GM23338 (cell line): ENCODE measurements around the gene RASGRF2. TPM values are rescaled to one million over a fixed set of nuclear protein-coding genes. Genes with fewer than 3 reads are reported as not detected.

Experiments
- ATAC-seq: fragments of 200-7000 bp; cut with Tn5 transposase; 3 replicates; pipeline ENCODE4 v1.9.1; 2020
- DNase-seq: peaks from one replicate; pipeline ENCODE4 v3.0.0-alpha.2; 2015; ENCODE audit warnings: low spot score
- H2AFZ ChIP-seq: fragments of 200-600 bp; sonication (generic); 2 replicates; pipeline ENCODE4 v1.8.0; 2016; ENCODE audit warnings: antibody characterized with exemption, mild to moderate bottlenecking, moderate library complexity
- H3F3A ChIP-seq: fragments of 200-600 bp; sonication (generic); replicated peaks from 2 replicates; pipeline ENCODE4 v1.8.0; 2017; ENCODE audit warnings: antibody characterized with exemption, mixed run types, low read depth
- H3K27ac ChIP-seq: fragments of 200-600 bp; sonication (generic); 2 replicates; pipeline ENCODE4 v1.6.1; 2016; ENCODE audit warnings: low read depth
- H3K27me3 ChIP-seq: fragments of 200-600 bp; sonication (generic); 2 replicates; pipeline ENCODE4 v1.8.0; 2016; ENCODE audit warnings: mild to moderate bottlenecking, mixed run types, moderate library complexity; ENCODE audit not compliant: insufficient read depth
- H3K36me3 ChIP-seq: fragments of 200-600 bp; sonication (generic); 2 replicates; pipeline ENCODE4 v1.8.0; 2016; ENCODE audit warnings: mild to moderate bottlenecking; ENCODE audit not compliant: insufficient read depth
- H3K4me1 ChIP-seq: fragments of 200-600 bp; sonication (generic); 2 replicates; pipeline ENCODE4 v1.8.0; 2016; ENCODE audit warnings: mild to moderate bottlenecking, moderate library complexity; ENCODE audit not compliant: insufficient read depth
- H3K4me2 ChIP-seq: fragments of 200-600 bp; sonication (generic); 2 replicates; pipeline ENCODE4 v1.7.1; 2017; ENCODE audit warnings: mixed run types
- H3K4me3 ChIP-seq: fragments of 200-600 bp; sonication (generic); 2 replicates; pipeline ENCODE4 v1.6.1; 2016; ENCODE audit warnings: mixed run types
- H3K79me2 ChIP-seq: fragments of 200-600 bp; sonication (generic); replicated peaks from 2 replicates; pipeline ENCODE4 v1.8.0; 2017; ENCODE audit warnings: mild to moderate bottlenecking; ENCODE audit not compliant: insufficient read depth
- H3K9me2 ChIP-seq: fragments of 200-600 bp; sonication (generic); 2 replicates; pipeline ENCODE4 v1.8.0; 2017; ENCODE audit not compliant: insufficient read depth
- H4K20me1 ChIP-seq: fragments of 200-600 bp; sonication (generic); replicated peaks from 2 replicates; pipeline ENCODE4 v1.8.0; 2017; ENCODE audit warnings: mild to moderate bottlenecking; ENCODE audit not compliant: insufficient read depth
- H3K27ac Mint-ChIP-seq: 2 replicates; pipeline ENCODE4 v1.8.0; 2020; ENCODE audit warnings: inconsistent platforms, mild to moderate bottlenecking, moderate library complexity, mixed read lengths
- H3K27me3 Mint-ChIP-seq: 3 replicates; pipeline ENCODE4 v1.8.0; 2022; ENCODE audit warnings: low read depth, mild to moderate bottlenecking, moderate library complexity, mixed read lengths, inconsistent platforms; ENCODE audit not compliant: insufficient read depth, poor library complexity
- H3K36me3 Mint-ChIP-seq: 3 replicates; pipeline ENCODE4 v1.8.0; 2021; ENCODE audit warnings: low read depth, mild to moderate bottlenecking, inconsistent platforms, moderate library complexity, mixed read lengths
- H3K4me1 Mint-ChIP-seq: 3 replicates; pipeline ENCODE4 v1.8.0; 2020; ENCODE audit warnings: mild to moderate bottlenecking, inconsistent platforms, mixed read lengths
- H3K4me3 Mint-ChIP-seq: 3 replicates; pipeline ENCODE4 v1.8.0; 2021; ENCODE audit warnings: moderate library complexity, mild to moderate bottlenecking, inconsistent platforms, mixed read lengths
- H3K9me3 Mint-ChIP-seq: 3 replicates; pipeline ENCODE4 v1.8.0; 2020; ENCODE audit warnings: moderate library complexity, mild to moderate bottlenecking, inconsistent platforms, mixed read lengths
- EZH2 ChIP-seq: fragments of 200-600 bp; sonication (generic); IDR thresholded peaks from one replicate; pipeline ENCODE4 v1.8.0; 2017; ENCODE audit warnings: antibody characterized with exemption, mild to moderate bottlenecking, low read depth; ENCODE audit not compliant: unreplicated experiment
- NANOG ChIP-seq: IDR thresholded peaks from 2 replicates; pipeline ENCODE4 v1.6.1; 2016; ENCODE audit warnings: antibody characterized with exemption, borderline replicate concordance
- POLR2AphosphoS5 ChIP-seq: IDR thresholded peaks from 2 replicates; pipeline ENCODE4 v1.6.1; 2016; ENCODE audit warnings: antibody characterized with exemption, low read depth
- STAT1 ChIP-seq: IDR thresholded peaks from one replicate; pipeline ENCODE4 v1.6.1; 2016; ENCODE audit warnings: antibody characterized with exemption; ENCODE audit not compliant: unreplicated experiment
- ZNF114 ChIP-seq: fragments of 250-450 bp; sonication (Bioruptor Pico); IDR thresholded peaks from 2 replicates; pipeline ENCODE4 v1.5.0; 2020; ENCODE audit warnings: mild to moderate bottlenecking, moderate library complexity
- ZNF331 ChIP-seq: fragments of 250-450 bp; sonication (Bioruptor Pico); IDR thresholded peaks from 2 replicates; pipeline ENCODE4 v1.5.0; 2020; ENCODE audit warnings: low read depth, mild to moderate bottlenecking, moderate library complexity
- polyA plus RNA-seq: library from polyadenylated mRNA; unstranded; fragments of >200 nt; fragmentation: Nextera tagmentation; extraction: Ambion mirVana; gene quantifications from 2 replicates; pipeline ENCODE4 v1.2.1, GENCODE V29; 2016
- total RNA-seq: library from RNA; depleted of rRNA; stranded (reverse); fragments of >200 nt; shearing (Covaris generic); gene quantifications from 2 replicates; pipeline ENCODE4 v1.2.3, GENCODE V29; 2014
- TF ChIP-seq, protein P1 (sequence below): fragments of 250-450 bp; sonication (Bioruptor Pico); IDR thresholded peaks from 2 replicates; pipeline ENCODE4 v1.5.0; 2020; ENCODE audit warnings: mild to moderate bottlenecking, moderate library complexity
- TF ChIP-seq, protein P2 (sequence below): IDR thresholded peaks from 2 replicates; pipeline ENCODE4 v1.6.1; 2016; ENCODE audit warnings: antibody characterized with exemption
- TF ChIP-seq, protein P3 (sequence below): IDR thresholded peaks from one replicate; pipeline ENCODE4 v1.6.1; 2018; ENCODE audit warnings: antibody characterized with exemption; ENCODE audit not compliant: unreplicated experiment

Gene RASGRF2
- total and polyA plus RNA-seq, 2 experiments from 2014 or later = 5.0 to 19.2 TPM

DNA sequence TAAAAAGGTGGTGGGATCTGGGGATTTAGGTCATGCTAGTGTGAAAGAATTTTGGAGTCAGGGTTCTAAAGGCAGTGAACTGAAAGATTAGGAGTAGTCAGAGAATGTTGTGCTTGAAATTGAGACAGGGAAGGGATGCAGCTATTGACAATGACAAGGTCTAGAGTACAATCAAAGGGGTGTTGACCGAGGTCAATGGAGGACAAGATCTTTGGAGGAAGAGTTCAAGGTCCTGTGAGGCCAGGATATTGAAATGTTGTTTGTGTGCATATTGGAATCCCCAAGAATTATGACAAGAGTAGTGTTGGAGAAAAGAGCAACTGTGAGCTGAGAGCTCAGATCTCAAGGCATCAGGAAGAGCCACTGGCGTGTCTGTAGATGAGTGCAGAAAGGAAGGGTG, 116.9 kb downstream of the RASGRF2 start:
- ATAC-seq (no peak), DNase-seq (no peak)
- Histone ChIP-seq H2AFZ (no peak overlapping the region), H3K36me3 (peaks cover 4% of the 10 kb centered on the region; the same call in 1 of the 2 replicates), H3F3A (no peaks in the 10 kb centered on the region), H4K20me1 (no peaks in the 10 kb centered on the region), H3K27ac (no peak overlapping the region), H3K4me1 (no peaks in the 10 kb centered on the region), H3K4me2 (no peak overlapping the region), H3K4me3 (no peak overlapping the region), H3K9me2 (no peaks in the 10 kb centered on the region), H3K27me3 (no peaks in the 10 kb centered on the region), H3K79me2 (no peaks in the 10 kb centered on the region)
- H3K36me3 Mint-ChIP-seq = peaks cover 14% of the 10 kb centered on the region
- no peaks in the 10 kb centered on the region for H3K9me3 Mint-ChIP-seq
- no peaks in the 10 kb centered on the region for H3K4me1 Mint-ChIP-seq
- H3K4me3 Mint-ChIP-seq = no peak overlapping the region
- H3K27ac Mint-ChIP-seq = no peak overlapping the region
- TF ChIP-seq POLR2AphosphoS5 (no peak), ZNF331 (CRISPR knock-in tag) (no peak)
- peaks cover 2% of the 10 kb centered on the region for H3K27me3 Mint-ChIP-seq

DNA sequence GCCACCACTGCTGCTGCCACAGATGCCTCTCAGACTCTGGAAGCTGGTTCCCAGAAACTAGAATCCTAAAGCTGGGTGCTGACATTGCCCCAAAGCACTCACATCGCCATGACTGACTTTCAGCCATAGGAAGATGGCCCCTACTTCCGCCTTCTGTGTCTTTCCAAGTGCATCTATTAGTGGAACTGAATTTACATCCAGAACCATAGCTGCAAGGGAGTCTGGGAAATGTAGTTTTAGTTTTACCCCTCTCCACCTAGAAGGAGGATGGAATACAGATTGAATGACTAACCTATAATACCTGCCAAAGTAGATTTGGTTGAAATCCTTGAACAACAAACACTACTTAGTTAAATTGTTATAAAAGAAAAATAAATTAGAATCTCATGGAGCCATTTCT, 118.8 kb downstream of the RASGRF2 start:
- H3K4me1 Mint-ChIP-seq = no peaks in the 10 kb centered on the region
- H3K9me2 ChIP-seq = no peaks in the 10 kb centered on the region
- H3K36me3 Mint-ChIP-seq = peaks cover 7% of the 10 kb centered on the region
- H3K4me3 ChIP-seq = no peak overlapping the region
- no peaks in the 10 kb centered on the region for H3F3A ChIP-seq
- no peaks in the 10 kb centered on the region; the same call in 1 of the 2 replicates for H3K36me3 ChIP-seq
- no peak overlapping the region for H3K4me3 Mint-ChIP-seq
- no peak overlapping the region for H2AFZ ChIP-seq
- no peaks in the 10 kb centered on the region for H3K79me2 ChIP-seq
- H3K9me3 Mint-ChIP-seq = no peaks in the 10 kb centered on the region
- TF ChIP-seq ZNF331 (CRISPR knock-in tag) (no peak), POLR2AphosphoS5 (no peak), EZH2 (no peak), NANOG (no peak), STAT1 (no peak), ZNF114 (CRISPR knock-in tag) (no peak)
- TF ChIP-seq, protein P1, sequence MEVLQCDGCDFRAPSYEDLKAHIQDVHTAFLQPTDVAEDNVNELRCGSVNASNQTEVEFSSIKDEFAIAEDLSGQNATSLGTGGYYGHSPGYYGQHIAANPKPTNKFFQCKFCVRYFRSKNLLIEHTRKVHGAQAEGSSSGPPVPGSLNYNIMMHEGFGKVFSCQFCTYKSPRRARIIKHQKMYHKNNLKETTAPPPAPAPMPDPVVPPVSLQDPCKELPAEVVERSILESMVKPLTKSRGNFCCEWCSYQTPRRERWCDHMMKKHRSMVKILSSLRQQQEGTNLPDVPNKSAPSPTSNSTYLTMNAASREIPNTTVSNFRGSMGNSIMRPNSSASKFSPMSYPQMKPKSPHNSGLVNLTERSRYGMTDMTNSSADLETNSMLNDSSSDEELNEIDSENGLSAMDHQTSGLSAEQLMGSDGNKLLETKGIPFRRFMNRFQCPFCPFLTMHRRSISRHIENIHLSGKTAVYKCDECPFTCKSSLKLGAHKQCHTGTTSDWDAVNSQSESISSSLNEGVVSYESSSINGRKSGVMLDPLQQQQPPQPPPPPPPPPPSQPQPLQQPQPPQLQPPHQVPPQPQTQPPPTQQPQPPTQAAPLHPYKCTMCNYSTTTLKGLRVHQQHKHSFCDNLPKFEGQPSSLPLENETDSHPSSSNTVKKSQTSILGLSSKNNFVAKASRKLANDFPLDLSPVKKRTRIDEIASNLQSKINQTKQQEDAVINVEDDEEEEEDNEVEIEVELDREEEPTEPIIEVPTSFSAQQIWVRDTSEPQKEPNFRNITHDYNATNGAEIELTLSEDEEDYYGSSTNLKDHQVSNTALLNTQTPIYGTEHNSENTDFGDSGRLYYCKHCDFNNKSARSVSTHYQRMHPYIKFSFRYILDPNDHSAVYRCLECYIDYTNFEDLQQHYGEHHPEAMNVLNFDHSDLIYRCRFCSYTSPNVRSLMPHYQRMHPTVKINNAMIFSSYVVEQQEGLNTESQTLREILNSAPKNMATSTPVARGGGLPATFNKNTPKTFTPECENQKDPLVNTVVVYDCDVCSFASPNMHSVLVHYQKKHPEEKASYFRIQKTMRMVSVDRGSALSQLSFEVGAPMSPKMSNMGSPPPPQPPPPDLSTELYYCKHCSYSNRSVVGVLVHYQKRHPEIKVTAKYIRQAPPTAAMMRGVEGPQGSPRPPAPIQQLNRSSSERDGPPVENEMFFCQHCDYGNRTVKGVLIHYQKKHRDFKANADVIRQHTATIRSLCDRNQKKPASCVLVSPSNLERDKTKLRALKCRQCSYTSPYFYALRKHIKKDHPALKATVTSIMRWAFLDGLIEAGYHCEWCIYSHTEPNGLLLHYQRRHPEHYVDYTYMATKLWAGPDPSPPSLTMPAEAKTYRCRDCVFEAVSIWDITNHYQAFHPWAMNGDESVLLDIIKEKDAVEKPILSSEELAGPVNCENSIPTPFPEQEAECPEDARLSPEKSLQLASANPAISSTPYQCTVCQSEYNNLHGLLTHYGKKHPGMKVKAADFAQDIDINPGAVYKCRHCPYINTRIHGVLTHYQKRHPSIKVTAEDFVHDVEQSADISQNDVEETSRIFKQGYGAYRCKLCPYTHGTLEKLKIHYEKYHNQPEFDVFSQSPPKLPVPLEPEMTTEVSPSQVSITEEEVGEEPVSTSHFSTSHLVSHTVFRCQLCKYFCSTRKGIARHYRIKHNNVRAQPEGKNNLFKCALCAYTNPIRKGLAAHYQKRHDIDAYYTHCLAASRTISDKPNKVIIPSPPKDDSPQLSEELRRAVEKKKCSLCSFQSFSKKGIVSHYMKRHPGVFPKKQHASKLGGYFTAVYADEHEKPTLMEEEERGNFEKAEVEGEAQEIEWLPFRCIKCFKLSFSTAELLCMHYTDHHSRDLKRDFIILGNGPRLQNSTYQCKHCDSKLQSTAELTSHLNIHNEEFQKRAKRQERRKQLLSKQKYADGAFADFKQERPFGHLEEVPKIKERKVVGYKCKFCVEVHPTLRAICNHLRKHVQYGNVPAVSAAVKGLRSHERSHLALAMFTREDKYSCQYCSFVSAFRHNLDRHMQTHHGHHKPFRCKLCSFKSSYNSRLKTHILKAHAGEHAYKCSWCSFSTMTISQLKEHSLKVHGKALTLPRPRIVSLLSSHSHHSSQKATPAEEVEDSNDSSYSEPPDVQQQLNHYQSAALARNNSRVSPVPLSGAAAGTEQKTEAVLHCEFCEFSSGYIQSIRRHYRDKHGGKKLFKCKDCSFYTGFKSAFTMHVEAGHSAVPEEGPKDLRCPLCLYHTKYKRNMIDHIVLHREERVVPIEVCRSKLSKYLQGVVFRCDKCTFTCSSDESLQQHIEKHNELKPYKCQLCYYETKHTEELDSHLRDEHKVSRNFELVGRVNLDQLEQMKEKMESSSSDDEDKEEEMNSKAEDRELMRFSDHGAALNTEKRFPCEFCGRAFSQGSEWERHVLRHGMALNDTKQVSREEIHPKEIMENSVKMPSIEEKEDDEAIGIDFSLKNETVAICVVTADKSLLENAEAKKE (CRISPR knock-in tag) = no peak
- TF ChIP-seq, protein P2, sequence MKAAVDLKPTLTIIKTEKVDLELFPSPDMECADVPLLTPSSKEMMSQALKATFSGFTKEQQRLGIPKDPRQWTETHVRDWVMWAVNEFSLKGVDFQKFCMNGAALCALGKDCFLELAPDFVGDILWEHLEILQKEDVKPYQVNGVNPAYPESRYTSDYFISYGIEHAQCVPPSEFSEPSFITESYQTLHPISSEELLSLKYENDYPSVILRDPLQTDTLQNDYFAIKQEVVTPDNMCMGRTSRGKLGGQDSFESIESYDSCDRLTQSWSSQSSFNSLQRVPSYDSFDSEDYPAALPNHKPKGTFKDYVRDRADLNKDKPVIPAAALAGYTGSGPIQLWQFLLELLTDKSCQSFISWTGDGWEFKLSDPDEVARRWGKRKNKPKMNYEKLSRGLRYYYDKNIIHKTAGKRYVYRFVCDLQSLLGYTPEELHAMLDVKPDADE = no peak
- TF ChIP-seq, protein P3, sequence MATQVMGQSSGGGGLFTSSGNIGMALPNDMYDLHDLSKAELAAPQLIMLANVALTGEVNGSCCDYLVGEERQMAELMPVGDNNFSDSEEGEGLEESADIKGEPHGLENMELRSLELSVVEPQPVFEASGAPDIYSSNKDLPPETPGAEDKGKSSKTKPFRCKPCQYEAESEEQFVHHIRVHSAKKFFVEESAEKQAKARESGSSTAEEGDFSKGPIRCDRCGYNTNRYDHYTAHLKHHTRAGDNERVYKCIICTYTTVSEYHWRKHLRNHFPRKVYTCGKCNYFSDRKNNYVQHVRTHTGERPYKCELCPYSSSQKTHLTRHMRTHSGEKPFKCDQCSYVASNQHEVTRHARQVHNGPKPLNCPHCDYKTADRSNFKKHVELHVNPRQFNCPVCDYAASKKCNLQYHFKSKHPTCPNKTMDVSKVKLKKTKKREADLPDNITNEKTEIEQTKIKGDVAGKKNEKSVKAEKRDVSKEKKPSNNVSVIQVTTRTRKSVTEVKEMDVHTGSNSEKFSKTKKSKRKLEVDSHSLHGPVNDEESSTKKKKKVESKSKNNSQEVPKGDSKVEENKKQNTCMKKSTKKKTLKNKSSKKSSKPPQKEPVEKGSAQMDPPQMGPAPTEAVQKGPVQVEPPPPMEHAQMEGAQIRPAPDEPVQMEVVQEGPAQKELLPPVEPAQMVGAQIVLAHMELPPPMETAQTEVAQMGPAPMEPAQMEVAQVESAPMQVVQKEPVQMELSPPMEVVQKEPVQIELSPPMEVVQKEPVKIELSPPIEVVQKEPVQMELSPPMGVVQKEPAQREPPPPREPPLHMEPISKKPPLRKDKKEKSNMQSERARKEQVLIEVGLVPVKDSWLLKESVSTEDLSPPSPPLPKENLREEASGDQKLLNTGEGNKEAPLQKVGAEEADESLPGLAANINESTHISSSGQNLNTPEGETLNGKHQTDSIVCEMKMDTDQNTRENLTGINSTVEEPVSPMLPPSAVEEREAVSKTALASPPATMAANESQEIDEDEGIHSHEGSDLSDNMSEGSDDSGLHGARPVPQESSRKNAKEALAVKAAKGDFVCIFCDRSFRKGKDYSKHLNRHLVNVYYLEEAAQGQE = no peak
- no peaks in the 10 kb centered on the region for H3K4me1 ChIP-seq
- peaks cover 2% of the 10 kb centered on the region for H3K27me3 Mint-ChIP-seq
- no peaks in the 10 kb centered on the region for H3K27me3 ChIP-seq
- no peaks in the 10 kb centered on the region for H4K20me1 ChIP-seq
- no peak overlapping the region for H3K4me2 ChIP-seq
- no peak overlapping the region for H3K27ac Mint-ChIP-seq
- DNase-seq = no peak
- no peak overlapping the region for H3K27ac ChIP-seq
- ATAC-seq = no peak
